Fibroblast of lung (primary cell): ENCODE data around the gene DOC2A.

ENCODE experiments used
- EZH2 ChIP-seq: IDR thresholded peaks from 2 replicates; pipeline ENCODE4 v1.5.1; 2012; ENCODE audit warnings: low read length, control low read depth, mild to moderate bottlenecking; ENCODE audit errors: missing control alignments
- TF ChIP-seq, protein P1 (sequence below), 2 donors: IDR thresholded peaks in 1 of 2; conservative IDR thresholded peaks in 1 of 2; 1 replicate in 1 of 2; 2 replicates in 1 of 2; pipeline ENCODE4 v1.5.1; 2011 to 2012; ENCODE audit warnings: low read length in 2 of 2, control low read depth in 1 of 2, inconsistent platforms in 1 of 2, low read depth in 1 of 2, mild to moderate bottlenecking in 1 of 2

GRCh38 chr16:29987371-29988085, 23.3 kb downstream of the DOC2A start:
- TF ChIP-seq, protein P1, sequence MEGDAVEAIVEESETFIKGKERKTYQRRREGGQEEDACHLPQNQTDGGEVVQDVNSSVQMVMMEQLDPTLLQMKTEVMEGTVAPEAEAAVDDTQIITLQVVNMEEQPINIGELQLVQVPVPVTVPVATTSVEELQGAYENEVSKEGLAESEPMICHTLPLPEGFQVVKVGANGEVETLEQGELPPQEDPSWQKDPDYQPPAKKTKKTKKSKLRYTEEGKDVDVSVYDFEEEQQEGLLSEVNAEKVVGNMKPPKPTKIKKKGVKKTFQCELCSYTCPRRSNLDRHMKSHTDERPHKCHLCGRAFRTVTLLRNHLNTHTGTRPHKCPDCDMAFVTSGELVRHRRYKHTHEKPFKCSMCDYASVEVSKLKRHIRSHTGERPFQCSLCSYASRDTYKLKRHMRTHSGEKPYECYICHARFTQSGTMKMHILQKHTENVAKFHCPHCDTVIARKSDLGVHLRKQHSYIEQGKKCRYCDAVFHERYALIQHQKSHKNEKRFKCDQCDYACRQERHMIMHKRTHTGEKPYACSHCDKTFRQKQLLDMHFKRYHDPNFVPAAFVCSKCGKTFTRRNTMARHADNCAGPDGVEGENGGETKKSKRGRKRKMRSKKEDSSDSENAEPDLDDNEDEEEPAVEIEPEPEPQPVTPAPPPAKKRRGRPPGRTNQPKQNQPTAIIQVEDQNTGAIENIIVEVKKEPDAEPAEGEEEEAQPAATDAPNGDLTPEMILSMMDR (conservative IDR thresholded peaks at IDR 0.05 in 1 of 2, IDR thresholded peaks at IDR 0.05 in 1 of 2; ENCODE audit: low read depth in 1 of 2, low read length in 2 of 2): no peak
- TF ChIP-seq EZH2: no peak
